ENCODE results near the gene RASA2.
"Not testable (repeated sequence)": the region's sequence is repeated elsewhere in the genome, so short reads cannot be mapped to it uniquely, and the experiment has no call there.

The RASA2 gene

GRCh38 chr3:141623691-141624090 lies 136.9 kb downstream of the RASA2 start:
- H3F3A ChIP-seq (ENCODE audit: insufficient read depth, low read length): no peaks in the 10 kb centered on the region
- no peak overlapping the region for H3K4me2 ChIP-seq (ENCODE audit: low read depth, low read length)
- no peaks in the 10 kb centered on the region for H4K20me1 ChIP-seq (ENCODE audit: insufficient read depth, low read length)
- H3K9ac ChIP-seq (ENCODE audit: low read length): no peak overlapping the region
- H3K9me3 ChIP-seq (replicated peaks; ENCODE audit: insufficient read depth, low read length): no peaks in the 10 kb centered on the region
- H3K36me3 ChIP-seq (replicated peaks; ENCODE audit: insufficient read depth, low read length): no peaks in the 10 kb centered on the region
- no peaks in the 10 kb centered on the region for H3K4me1 ChIP-seq (ENCODE audit: low read length)
- TF ChIP-seq EZH2phosphoT487 (IDR thresholded peaks at IDR 0.05; ENCODE audit: low read length) (no peak), EZH2 (optimal IDR thresholded peaks at IDR 0.05; ENCODE audit: low read depth, low read length) (no peak), CTCF (IDR thresholded peaks at IDR 0.05; ENCODE audit: low read length) (no peak)
- H3K27ac ChIP-seq (ENCODE audit: low read length): no peak overlapping the region
- H3K9me2 ChIP-seq (replicated peaks; ENCODE audit: insufficient read depth, low read length): no peaks in the 10 kb centered on the region
- no peaks in the 10 kb centered on the region for H3K27me3 ChIP-seq (replicated peaks; ENCODE audit: insufficient read depth, low read length)
- H3K79me2 ChIP-seq (ENCODE audit: low read length): no peaks in the 10 kb centered on the region
- DNase-seq: no peak
- no peak overlapping the region for H2AFZ ChIP-seq (ENCODE audit: low read length)
- no peak overlapping the region for H3K4me3 ChIP-seq (ENCODE audit: low read length)

GRCh38 chr3:141625506-141625905 lies 138.7 kb downstream of the RASA2 start:
- Histone ChIP-seq H3K4me2 (ENCODE audit: low read depth, low read length) (no peak overlapping the region), H3K27me3 (replicated peaks; ENCODE audit: insufficient read depth, low read length) (no peaks in the 10 kb centered on the region), H3K36me3 (replicated peaks; ENCODE audit: insufficient read depth, low read length) (no peaks in the 10 kb centered on the region), H4K20me1 (ENCODE audit: insufficient read depth, low read length) (no peaks in the 10 kb centered on the region), H3K4me3 (ENCODE audit: low read length) (no peak overlapping the region), H3K27ac (ENCODE audit: low read length) (no peak overlapping the region), H3K4me1 (ENCODE audit: low read length) (no peaks in the 10 kb centered on the region), H3F3A (ENCODE audit: insufficient read depth, low read length) (no peaks in the 10 kb centered on the region), H3K9me2 (replicated peaks; ENCODE audit: insufficient read depth, low read length) (no peaks in the 10 kb centered on the region), H3K9ac (ENCODE audit: low read length) (no peak overlapping the region), H3K9me3 (replicated peaks; ENCODE audit: insufficient read depth, low read length) (no peaks in the 10 kb centered on the region), H2AFZ (ENCODE audit: low read length) (no peak overlapping the region), H3K79me2 (ENCODE audit: low read length) (no peaks in the 10 kb centered on the region)
- DNase-seq: no peak
- TF ChIP-seq EZH2phosphoT487 (IDR thresholded peaks at IDR 0.05; ENCODE audit: low read length): no peak
- TF ChIP-seq EZH2 (optimal IDR thresholded peaks at IDR 0.05; ENCODE audit: low read depth, low read length): no peak
- TF ChIP-seq CTCF (IDR thresholded peaks at IDR 0.05; ENCODE audit: low read length): no peak

DNA sequence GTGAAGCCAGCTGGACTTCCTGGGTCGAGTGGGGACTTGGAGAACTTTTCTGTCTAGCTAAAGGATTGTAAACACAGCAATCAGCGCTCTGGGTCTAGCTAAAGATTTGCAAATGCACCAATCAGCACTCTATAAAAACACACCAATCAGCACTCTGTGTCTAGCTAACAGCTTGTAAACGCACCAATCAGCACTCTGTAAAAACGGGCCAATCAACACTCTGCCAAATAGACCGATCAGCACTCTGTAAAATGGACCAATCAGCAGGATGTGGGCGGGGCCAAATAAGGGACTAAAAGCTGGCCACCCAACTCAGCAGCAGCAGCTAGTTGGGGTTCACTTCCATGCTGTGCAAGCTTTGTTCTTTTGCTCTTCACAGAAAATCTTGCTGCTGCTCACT lies 141.5 kb downstream of the RASA2 start:
- DNase-seq; H3K4me2 ChIP-seq (ENCODE audit: low read depth, low read length); H3K9me2 ChIP-seq (replicated peaks; ENCODE audit: insufficient read depth, low read length); H3K9ac ChIP-seq (ENCODE audit: low read length); H3K27me3 ChIP-seq (replicated peaks; ENCODE audit: insufficient read depth, low read length); H3K79me2 ChIP-seq (ENCODE audit: low read length); H3K36me3 ChIP-seq (replicated peaks; ENCODE audit: insufficient read depth, low read length); H4K20me1 ChIP-seq (ENCODE audit: insufficient read depth, low read length); H3K27ac ChIP-seq (ENCODE audit: low read length); H3K9me3 ChIP-seq (replicated peaks; ENCODE audit: insufficient read depth, low read length); H3K4me3 ChIP-seq (ENCODE audit: low read length); H3F3A ChIP-seq (ENCODE audit: insufficient read depth, low read length); H3K4me1 ChIP-seq (ENCODE audit: low read length); H2AFZ ChIP-seq (ENCODE audit: low read length): not testable (repeated sequence)

DNA sequence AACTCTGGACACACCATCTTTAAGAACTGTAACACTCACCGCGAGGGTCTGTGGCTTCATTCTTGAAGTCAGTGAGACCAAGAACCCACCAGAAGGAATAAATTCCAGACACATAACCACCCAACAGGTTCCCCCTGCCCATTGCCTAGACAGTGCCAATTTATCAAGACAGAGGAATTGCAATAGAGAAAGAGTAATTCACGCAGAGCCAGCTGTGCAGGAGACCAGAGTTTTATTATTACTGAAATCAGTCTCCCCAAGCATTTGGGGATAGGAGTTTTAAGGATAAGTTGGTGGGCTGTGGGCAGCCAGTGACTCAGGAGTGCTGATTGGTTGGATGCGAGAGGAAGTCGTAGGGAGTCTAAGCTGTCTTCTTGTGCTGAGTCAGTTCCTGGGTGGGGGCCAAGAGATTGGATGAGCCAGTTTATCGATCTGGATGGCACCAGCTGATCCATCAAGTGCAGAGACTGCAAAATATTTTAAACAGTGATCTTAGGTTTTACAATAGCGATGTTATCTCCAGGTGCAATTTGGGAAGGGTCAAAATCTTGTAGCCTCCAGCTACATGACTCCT lies 142.1 kb downstream of the RASA2 start:
- not testable (repeated sequence) for H3K4me3 ChIP-seq (ENCODE audit: low read length); H3K4me1 ChIP-seq (ENCODE audit: low read length); H3K79me2 ChIP-seq (ENCODE audit: low read length); H4K20me1 ChIP-seq (ENCODE audit: insufficient read depth, low read length); H3K4me2 ChIP-seq (ENCODE audit: low read depth, low read length); H3K9me3 ChIP-seq (replicated peaks; ENCODE audit: insufficient read depth, low read length); H3K9me2 ChIP-seq (replicated peaks; ENCODE audit: insufficient read depth, low read length); H3K27me3 ChIP-seq (replicated peaks; ENCODE audit: insufficient read depth, low read length); H3K36me3 ChIP-seq (replicated peaks; ENCODE audit: insufficient read depth, low read length); H3F3A ChIP-seq (ENCODE audit: insufficient read depth, low read length); H3K9ac ChIP-seq (ENCODE audit: low read length); DNase-seq; H3K27ac ChIP-seq (ENCODE audit: low read length); H2AFZ ChIP-seq (ENCODE audit: low read length)
